PC-3 (cell line): ENCODE measurements around the gene SMYD3.

Experiments used
- CTCF ChIP-seq: fragments of 300-600 bp; sonication (generic); conservative IDR thresholded peaks from 2 replicates; pipeline ENCODE4 v1.5.1; 2017; ENCODE audit warnings: antibody characterized with exemption, low read depth, mild to moderate bottlenecking, low read length
- EZH2 ChIP-seq: fragments of 300-600 bp; sonication (generic); IDR thresholded peaks from one replicate; pipeline ENCODE4 v1.6.1; 2017; ENCODE audit warnings: antibody characterized with exemption, mild to moderate bottlenecking, low read length; ENCODE audit not compliant: unreplicated experiment
- EZH2phosphoT487 ChIP-seq: fragments of 300-600 bp; sonication (generic); IDR thresholded peaks from 2 replicates; pipeline ENCODE4 v1.6.1; 2018; ENCODE audit warnings: mild to moderate bottlenecking, antibody characterized with exemption, low read length, borderline replicate concordance

GRCh38 chr1:246010386-246010785, 496.7 kb downstream of the SMYD3 start:
- TF ChIP-seq EZH2, result no peak
- TF ChIP-seq CTCF, result no peak
- TF ChIP-seq EZH2phosphoT487, result no peak
